Sigmoid colon (tissue), 7 donors: ENCODE measurements around the gene TPK1. TPM values are rescaled to one million over a fixed set of nuclear protein-coding genes. Genes with fewer than 3 reads are reported as not detected.

Experiments used
- DNase-seq: peaks from one replicate; pipeline ENCODE4 v3.0.0-alpha.2; 2019
- H3K27ac ChIP-seq, 4 donors: fragments of 200-600 bp; sonication (generic); one replicate each; pipeline ENCODE4 v1.5.1; 2016 to 2019; ENCODE audit warnings: mild to moderate bottlenecking in 1 of 4
- H3K27me3 ChIP-seq, 3 donors: fragments of 200-600 bp; sonication (generic); one replicate each; pipeline ENCODE4 v1.5.1; 2019; ENCODE audit warnings: mild to moderate bottlenecking in 1 of 3
- H3K36me3 ChIP-seq, 4 donors: fragments of 200-600 bp; sonication (generic); one replicate each; pipeline ENCODE4 v1.5.1; 2016 to 2019
- H3K4me1 ChIP-seq, 4 donors: fragments of 200-600 bp; sonication (generic); one replicate each; pipeline ENCODE4 v1.5.1; 2017 to 2019
- H3K4me3 ChIP-seq, 4 donors: fragments of 200-600 bp; sonication (generic); one replicate each; pipeline ENCODE4 v1.5.1; 2017 to 2019; ENCODE audit warnings: mild to moderate bottlenecking in 2 of 4, moderate library complexity in 1 of 4
- H3K9me3 ChIP-seq, 4 donors: fragments of 200-600 bp in 3 of 4; sonication (generic) in 3 of 4; one replicate each; pipeline versions ENCODE4 v1.5.1 to v1.6.1; 2013 to 2019
- EP300 ChIP-seq, 4 donors: sonication (generic); formaldehyde crosslinking; IDR thresholded peaks; one replicate each; pipeline ENCODE4 v1.6.1; 2017; ENCODE audit warnings: antibody characterized with exemption in 4 of 4
- POLR2A ChIP-seq, 2 donors: fragments of 450-650 bp; IDR thresholded peaks; one replicate each; pipeline ENCODE4 v1.6.1; 2016; ENCODE audit warnings: antibody characterized with exemption in 2 of 2, mild to moderate bottlenecking in 2 of 2, moderate library complexity in 2 of 2
- POLR2AphosphoS5 ChIP-seq, 4 donors: sonication (generic); formaldehyde crosslinking; IDR thresholded peaks; one replicate each; pipeline ENCODE4 v1.6.1; 2017; ENCODE audit warnings: antibody characterized with exemption in 4 of 4
- WGBS, 2 donors: extraction: QIAGEN DNeasy Blood & Tissue Kit; methylation state at CpG; one replicate each; pipeline ENCODE4 v1.1.7; 2013; 5-methylcytosine and 5-hydroxymethylcytosine counted together
- intact Hi-C: fragments of 100-400 bp; cut with DNase I; formaldehyde crosslinking; loops from one replicate; pipeline ENCODE4 v1.15.1; 2023
- polyA plus RNA-seq, 3 donors: library from polyadenylated mRNA; stranded (reverse); fragments of 200-250 nt; gene quantifications; one replicate each; pipeline ENCODE4 v1.2.3, GENCODE V29; 2013
- total RNA-seq, 4 donors: library from RNA; depleted of rRNA; stranded (reverse); fragments of >200 nt; gene quantifications; one replicate each; pipeline ENCODE4 v1.1.0, GENCODE V29; 2016
- TF ChIP-seq, protein P1 (sequence below), 4 experiments: fragments of 450-650 bp in 3 of 4; fragments of 200-600 bp in 1 of 4; IDR thresholded peaks; one replicate each; pipeline ENCODE4 v1.5.1; 2016 to 2019; ENCODE audit warnings: antibody characterized with exemption in 4 of 4, mild to moderate bottlenecking in 3 of 4, moderate library complexity in 2 of 4
- donor health status: healthy with polysubstance abuse.
- donor health status: Bipolar disorder and iron deficiency.
- donor health status: healthy.

Gene TPK1
- total and polyA plus RNA-seq, 7 donors, result 4.1 to 14.3 (median 7.2) TPM

GRCh38 chr7:144516729-144517525, 318.9 kb downstream of the TPK1 start:
- Histone ChIP-seq H3K36me3 (no peaks in the 10 kb centered on the region), H3K9me3 (no peaks in the 10 kb centered on the region), H3K4me3 (no peak overlapping the region), H3K27ac (no peak overlapping the region), H3K4me1 (peaks cover 0 to 15% (median 11%) of the 10 kb centered on the region in 4 donors), H3K27me3 (no peaks in the 10 kb centered on the region)
- intact Hi-C loops, result no loop called here
- no peak for TF ChIP-seq POLR2A (IDR thresholded peaks at IDR 0.05)
- TF ChIP-seq, protein P1, sequence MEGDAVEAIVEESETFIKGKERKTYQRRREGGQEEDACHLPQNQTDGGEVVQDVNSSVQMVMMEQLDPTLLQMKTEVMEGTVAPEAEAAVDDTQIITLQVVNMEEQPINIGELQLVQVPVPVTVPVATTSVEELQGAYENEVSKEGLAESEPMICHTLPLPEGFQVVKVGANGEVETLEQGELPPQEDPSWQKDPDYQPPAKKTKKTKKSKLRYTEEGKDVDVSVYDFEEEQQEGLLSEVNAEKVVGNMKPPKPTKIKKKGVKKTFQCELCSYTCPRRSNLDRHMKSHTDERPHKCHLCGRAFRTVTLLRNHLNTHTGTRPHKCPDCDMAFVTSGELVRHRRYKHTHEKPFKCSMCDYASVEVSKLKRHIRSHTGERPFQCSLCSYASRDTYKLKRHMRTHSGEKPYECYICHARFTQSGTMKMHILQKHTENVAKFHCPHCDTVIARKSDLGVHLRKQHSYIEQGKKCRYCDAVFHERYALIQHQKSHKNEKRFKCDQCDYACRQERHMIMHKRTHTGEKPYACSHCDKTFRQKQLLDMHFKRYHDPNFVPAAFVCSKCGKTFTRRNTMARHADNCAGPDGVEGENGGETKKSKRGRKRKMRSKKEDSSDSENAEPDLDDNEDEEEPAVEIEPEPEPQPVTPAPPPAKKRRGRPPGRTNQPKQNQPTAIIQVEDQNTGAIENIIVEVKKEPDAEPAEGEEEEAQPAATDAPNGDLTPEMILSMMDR (IDR thresholded peaks at IDR 0.05), result no peak
- no peak for TF ChIP-seq EP300 (IDR thresholded peaks at IDR 0.05)
- no peak for TF ChIP-seq POLR2AphosphoS5 (IDR thresholded peaks at IDR 0.05)
- DNase-seq, result no peak
- WGBS, 2 donors, result 81 to 86% methylated on average over 3 of the region's 3 CpGs

DNA sequence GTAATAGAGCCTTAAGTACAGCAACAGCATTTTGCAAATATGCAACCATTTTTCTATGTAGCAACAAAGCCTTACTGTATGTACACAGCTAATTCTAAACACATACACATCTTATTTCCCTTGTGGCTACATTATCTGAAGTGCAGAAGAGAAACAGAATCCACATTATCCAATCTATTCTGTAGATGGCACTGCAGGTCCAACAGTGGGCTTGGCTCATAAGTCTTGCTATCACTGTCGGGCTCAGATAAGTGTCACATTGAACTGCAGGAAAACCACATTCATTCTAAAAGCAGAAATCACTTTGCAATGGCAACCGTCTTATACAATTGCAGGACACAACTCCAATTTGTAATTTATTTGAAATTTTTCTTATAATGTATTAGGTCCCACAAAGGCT, 322.5 kb downstream of the TPK1 start:
- no peaks in the 10 kb centered on the region for H3K9me3 ChIP-seq
- TF ChIP-seq, protein P1 (IDR thresholded peaks at IDR 0.05), result peak in 2 of 4 experiments; percentile 11 to 29
- no peak for TF ChIP-seq POLR2A (IDR thresholded peaks at IDR 0.05)

DNA sequence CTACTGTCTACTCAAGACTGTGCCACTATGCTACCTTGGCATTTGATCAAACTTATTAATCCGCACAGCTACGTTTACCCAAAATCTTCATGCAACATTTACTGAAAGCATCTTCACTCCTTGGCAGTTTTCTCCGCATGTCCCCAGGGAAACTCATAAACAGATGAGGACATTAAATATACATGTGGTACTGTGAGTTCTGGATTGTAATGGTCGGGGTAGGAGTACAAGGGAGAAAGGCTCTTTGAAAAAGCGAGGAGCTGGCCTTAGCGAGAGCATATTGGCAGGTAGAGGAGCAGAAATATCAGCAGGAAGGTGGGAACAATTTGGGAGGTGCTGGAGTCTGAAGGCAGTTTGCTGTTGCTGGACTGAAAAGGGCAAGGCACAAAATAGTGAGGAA, 325.2 kb downstream of the TPK1 start:
- Histone ChIP-seq H3K9me3 (no peaks in the 10 kb centered on the region), H3K4me1 (no peaks in the 10 kb centered on the region), H3K27me3 (no peaks in the 10 kb centered on the region), H3K4me3 (no peak overlapping the region), H3K27ac (no peak overlapping the region), H3K36me3 (no peaks in the 10 kb centered on the region)
- no peak for DNase-seq
- intact Hi-C loops, result no loop called here
- 91 to 92% methylated on average over 6 of the region's 6 CpGs for WGBS, 2 donors
- TF ChIP-seq, protein P1 (IDR thresholded peaks at IDR 0.05), result no peak
- no peak for TF ChIP-seq POLR2AphosphoS5 (IDR thresholded peaks at IDR 0.05)

More for the DNA sequence above, 322.5 kb downstream of the TPK1 start:
- no peaks in the 10 kb centered on the region for H3K36me3 ChIP-seq
- no peak overlapping the region for H3K27ac ChIP-seq
- DNase-seq, result no peak
- H3K4me3 ChIP-seq, result no peak overlapping the region
- H3K4me1 ChIP-seq, result no peaks in the 10 kb centered on the region
- intact Hi-C loops, result no loop called here
- WGBS, 2 donors, result 11 to 16% methylated on average over 2 of the region's 2 CpGs
- no peaks in the 10 kb centered on the region for H3K27me3 ChIP-seq

- no peaks in the 10 kb centered on the region for H3K27me3 ChIP-seq
- no peak overlapping the region for H3K27ac ChIP-seq
- no peak overlapping the region for H3K4me3 ChIP-seq
- H3K4me1 ChIP-seq, result no peaks in the 10 kb centered on the region
- H3K36me3 ChIP-seq, result no peaks in the 10 kb centered on the region
- TF ChIP-seq EP300 (IDR thresholded peaks at IDR 0.05) (no peak), POLR2AphosphoS5 (IDR thresholded peaks at IDR 0.05) (no peak), POLR2A (IDR thresholded peaks at IDR 0.05) (no peak)
- TF ChIP-seq, protein P1 (IDR thresholded peaks at IDR 0.05), result no peak
- 82 to 90% methylated on average over 4 of the region's 4 CpGs for WGBS, 2 donors
- intact Hi-C loops, result no loop called here
- no peaks in the 10 kb centered on the region for H3K9me3 ChIP-seq
- no peak for DNase-seq
Observed at GRCh38 chr7:144508702-144509101, 327.2 kb downstream of the TPK1 start.

- Histone ChIP-seq H3K4me1 (no peaks in the 10 kb centered on the region), H3K36me3 (no peaks in the 10 kb centered on the region), H3K4me3 (no peak overlapping the region), H3K27me3 (no peaks in the 10 kb centered on the region), H3K27ac (no peak overlapping the region), H3K9me3 (no peaks in the 10 kb centered on the region)
- no peak for TF ChIP-seq EP300 (IDR thresholded peaks at IDR 0.05)
- intact Hi-C loops, result no loop called here
- 92 to 93% methylated on average over 6 of the region's 6 CpGs for WGBS, 2 donors
- DNase-seq, result no peak
Observed at GRCh38 chr7:144503215-144503614, 332.6 kb downstream of the TPK1 start.
